ENCODE measurements around the gene HOXA3. TPM values are rescaled to one million over a fixed set of nuclear protein-coding genes. Genes with fewer than 3 reads are reported as not detected.

Gene HOXA3
- total and polyA plus RNA-seq, 2 of the 8 experiments (the other 6 are each of a cell fraction or from before 2014, with no cell fraction given): not detected

GRCh38 chr7:27151341-27151930 is 947 bp downstream of the HOXA3 start (continued):
- TF ChIP-seq ATF2 (IDR thresholded peaks at IDR 0.05; ENCODE audit: low read length) (no peak), NANOG (IDR thresholded peaks at IDR 0.05; ENCODE audit: insufficient read depth, low read depth, low read length, poor library complexity, severe bottlenecking) (no peak), CTCF (IDR thresholded peaks at IDR 0.05; ENCODE audit: control extremely low read depth in 1 of 3, insufficient read depth in 1 of 3, low read depth in 1 of 3, low read length in 3 of 3) (peak in 1 of 3 experiments; percentile 5; a peak in 1 of 4 replicates), TAF7 (optimal IDR thresholded peaks at IDR 0.05; ENCODE audit: borderline replicate concordance, low read depth, low read length) (no peak), EZH2 (IDR thresholded peaks at IDR 0.05; ENCODE audit: low read depth, low read length, severe bottlenecking) (peak; percentile 75), NRF1 (IDR thresholded peaks at IDR 0.05; ENCODE audit: low read depth, low read length) (no peak), KDM1A (IDR thresholded peaks at IDR 0.05; ENCODE audit: borderline replicate concordance, low read length) (no peak), CEBPB (IDR thresholded peaks at IDR 0.05; ENCODE audit: low read depth, low read length) (no peak), GTF2F1 (IDR thresholded peaks at IDR 0.05; ENCODE audit: borderline replicate concordance, low read depth, low read length) (no peak)
